ENCODE measurements around the gene DLG2. TPM values are rescaled to one million over a fixed set of nuclear protein-coding genes. Genes with fewer than 3 reads are reported as not detected.

The DLG2 gene
- total and polyA plus RNA-seq, 9 of the 15 experiments (the other 6 are each of a cell fraction or from before 2014, with no cell fraction given): 0.52 to 1.6 (median 0.95) TPM

DNA sequence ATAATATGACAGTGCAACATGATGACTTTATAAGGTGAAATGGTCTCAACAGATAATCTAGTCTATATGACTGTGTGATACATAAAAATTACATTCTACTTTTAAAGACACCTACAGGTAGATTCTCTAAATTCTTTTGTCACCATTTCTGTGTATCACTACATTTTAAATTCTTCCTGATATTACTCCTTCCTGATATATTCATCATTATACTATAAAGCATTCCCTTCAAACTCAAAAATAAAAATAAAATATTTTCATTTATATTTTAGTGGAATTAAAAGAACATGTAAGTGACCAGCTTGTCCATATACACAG, 1062.3 kb downstream of the DLG2 start:
- Histone ChIP-seq H3K9me1 (ENCODE audit: control insufficient read depth, insufficient read depth, low read length) (no peaks in the 10 kb centered on the region), H4K20me1 (replicated peaks; ENCODE audit: control insufficient read depth, insufficient read depth, low read length) (no peaks in the 10 kb centered on the region), H3K9me3 (replicated peaks; ENCODE audit: control insufficient read depth, insufficient read depth, low read depth, low read length) (no peaks in the 10 kb centered on the region), H3K79me2 (ENCODE audit: control insufficient read depth, insufficient read depth, low read length) (no peaks in the 10 kb centered on the region), H3K4me2 (ENCODE audit: insufficient read depth, low read length) (no peak overlapping the region), H3K27ac (ENCODE audit: extremely low read depth, low read depth, low read length) (no peak overlapping the region), H2AFZ (ENCODE audit: low read depth, low read length) (no peak overlapping the region), H3K4me1 (replicated peaks in 1 of 2; ENCODE audit: control insufficient read depth in 2 of 2, insufficient read depth in 2 of 2, low read length in 2 of 2) (no peaks in the 10 kb centered on the region), H3K36me3 (ENCODE audit: control insufficient read depth, insufficient read depth, low read length) (no peaks in the 10 kb centered on the region), H3K27me3 (ENCODE audit: control insufficient read depth in 2 of 2, insufficient read depth in 2 of 2, low read length in 2 of 2) (no peaks in the 10 kb centered on the region), H3K9ac (ENCODE audit: insufficient read depth in 1 of 2, low read depth in 2 of 2, low read length in 2 of 2) (no peak overlapping the region), H3K4me3 (no peak overlapping the region)
- FAIRE-seq (no peak), DNase-seq (ENCODE audit: extremely low read depth in 1 of 4, low spot score in 3 of 4) (no peak), ATAC-seq (no peak)
- BruUV-seq (replicated peaks): no TSS peak
- in situ Hi-C loops (cut with MboI) (loop anchor here (25.0 kb wide), 1 partner anchor 728 kb away; no protein-coding TSS in a partner anchor), intact Hi-C loops (cut with micrococcal nuclease) (loop anchor here (1.0 to 10.0 kb wide), 3 partner anchors 180 to 737 kb away; no protein-coding TSS in a partner anchor)
- CTCF ChIA-PET (ENCODE audit: low intra/inter-chr PET ratio): no interaction called here
- POLR2A ChIA-PET: interaction anchor here (0.7 kb wide), 1 partner anchor 14 kb away, joined by 3 read pairs; no protein-coding TSS in a partner anchor
- TF ChIP-seq, protein P1, sequence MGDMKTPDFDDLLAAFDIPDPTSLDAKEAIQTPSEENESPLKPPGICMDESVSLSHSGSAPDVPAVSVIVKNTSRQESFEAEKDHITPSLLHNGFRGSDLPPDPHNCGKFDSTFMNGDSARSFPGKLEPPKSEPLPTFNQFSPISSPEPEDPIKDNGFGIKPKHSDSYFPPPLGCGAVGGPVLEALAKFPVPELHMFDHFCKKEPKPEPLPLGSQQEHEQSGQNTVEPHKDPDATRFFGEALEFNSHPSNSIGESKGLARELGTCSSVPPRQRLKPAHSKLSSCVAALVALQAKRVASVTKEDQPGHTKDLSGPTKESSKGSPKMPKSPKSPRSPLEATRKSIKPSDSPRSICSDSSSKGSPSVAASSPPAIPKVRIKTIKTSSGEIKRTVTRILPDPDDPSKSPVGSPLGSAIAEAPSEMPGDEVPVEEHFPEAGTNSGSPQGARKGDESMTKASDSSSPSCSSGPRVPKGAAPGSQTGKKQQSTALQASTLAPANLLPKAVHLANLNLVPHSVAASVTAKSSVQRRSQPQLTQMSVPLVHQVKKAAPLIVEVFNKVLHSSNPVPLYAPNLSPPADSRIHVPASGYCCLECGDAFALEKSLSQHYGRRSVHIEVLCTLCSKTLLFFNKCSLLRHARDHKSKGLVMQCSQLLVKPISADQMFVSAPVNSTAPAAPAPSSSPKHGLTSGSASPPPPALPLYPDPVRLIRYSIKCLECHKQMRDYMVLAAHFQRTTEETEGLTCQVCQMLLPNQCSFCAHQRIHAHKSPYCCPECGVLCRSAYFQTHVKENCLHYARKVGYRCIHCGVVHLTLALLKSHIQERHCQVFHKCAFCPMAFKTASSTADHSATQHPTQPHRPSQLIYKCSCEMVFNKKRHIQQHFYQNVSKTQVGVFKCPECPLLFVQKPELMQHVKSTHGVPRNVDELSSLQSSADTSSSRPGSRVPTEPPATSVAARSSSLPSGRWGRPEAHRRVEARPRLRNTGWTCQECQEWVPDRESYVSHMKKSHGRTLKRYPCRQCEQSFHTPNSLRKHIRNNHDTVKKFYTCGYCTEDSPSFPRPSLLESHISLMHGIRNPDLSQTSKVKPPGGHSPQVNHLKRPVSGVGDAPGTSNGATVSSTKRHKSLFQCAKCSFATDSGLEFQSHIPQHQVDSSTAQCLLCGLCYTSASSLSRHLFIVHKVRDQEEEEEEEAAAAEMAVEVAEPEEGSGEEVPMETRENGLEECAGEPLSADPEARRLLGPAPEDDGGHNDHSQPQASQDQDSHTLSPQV (IDR thresholded peaks at IDR 0.05): no peak
- TF ChIP-seq, protein P2, sequence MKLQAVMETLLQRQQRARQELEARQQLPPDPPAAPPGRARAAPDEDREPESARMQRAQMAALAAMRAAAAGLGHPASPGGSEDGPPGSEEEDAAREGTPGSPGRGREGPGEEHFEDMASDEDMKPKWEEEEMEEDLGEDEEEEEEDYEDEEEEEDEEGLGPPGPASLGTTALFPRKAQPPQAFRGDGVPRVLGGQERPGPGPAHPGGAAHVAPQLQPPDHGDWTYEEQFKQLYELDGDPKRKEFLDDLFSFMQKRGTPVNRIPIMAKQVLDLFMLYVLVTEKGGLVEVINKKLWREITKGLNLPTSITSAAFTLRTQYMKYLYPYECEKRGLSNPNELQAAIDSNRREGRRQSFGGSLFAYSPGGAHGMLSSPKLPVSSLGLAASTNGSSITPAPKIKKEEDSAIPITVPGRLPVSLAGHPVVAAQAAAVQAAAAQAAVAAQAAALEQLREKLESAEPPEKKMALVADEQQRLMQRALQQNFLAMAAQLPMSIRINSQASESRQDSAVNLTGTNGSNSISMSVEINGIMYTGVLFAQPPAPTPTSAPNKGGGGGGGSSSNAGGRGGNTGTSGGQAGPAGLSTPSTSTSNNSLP (IDR thresholded peaks at IDR 0.05; ENCODE audit: borderline replicate concordance, low read depth, low read length): no peak
- TF ChIP-seq CCNT2 (IDR thresholded peaks at IDR 0.05; ENCODE audit: borderline replicate concordance, extremely low read depth, insufficient read length, low read depth, low read length) (no peak), TRIM24 (IDR thresholded peaks at IDR 0.05) (no peak), CBX1 (IDR thresholded peaks at IDR 0.05; ENCODE audit: low read depth) (no peak), ZNF23 (CRISPR knock-in tag; IDR thresholded peaks at IDR 0.05) (no peak), MAFF (IDR thresholded peaks at IDR 0.05; ENCODE audit: low read length) (no peak), EGR1 (conservative IDR thresholded peaks at IDR 0.05) (no peak), SIN3B (IDR thresholded peaks at IDR 0.05; ENCODE audit: low read depth) (no peak), ETV5 (CRISPR knock-in tag; IDR thresholded peaks at IDR 0.05; ENCODE audit: low read depth) (no peak), ATF1 (CRISPR knock-in tag; IDR thresholded peaks at IDR 0.05) (no peak), ATF1 (tag; IDR thresholded peaks at IDR 0.05) (no peak), FOXK2 (conservative IDR thresholded peaks at IDR 0.05 in 1 of 2, IDR thresholded peaks at IDR 0.05 in 1 of 2; ENCODE audit: low read depth in 2 of 2) (no peak)
- TF ChIP-seq, protein P3, sequence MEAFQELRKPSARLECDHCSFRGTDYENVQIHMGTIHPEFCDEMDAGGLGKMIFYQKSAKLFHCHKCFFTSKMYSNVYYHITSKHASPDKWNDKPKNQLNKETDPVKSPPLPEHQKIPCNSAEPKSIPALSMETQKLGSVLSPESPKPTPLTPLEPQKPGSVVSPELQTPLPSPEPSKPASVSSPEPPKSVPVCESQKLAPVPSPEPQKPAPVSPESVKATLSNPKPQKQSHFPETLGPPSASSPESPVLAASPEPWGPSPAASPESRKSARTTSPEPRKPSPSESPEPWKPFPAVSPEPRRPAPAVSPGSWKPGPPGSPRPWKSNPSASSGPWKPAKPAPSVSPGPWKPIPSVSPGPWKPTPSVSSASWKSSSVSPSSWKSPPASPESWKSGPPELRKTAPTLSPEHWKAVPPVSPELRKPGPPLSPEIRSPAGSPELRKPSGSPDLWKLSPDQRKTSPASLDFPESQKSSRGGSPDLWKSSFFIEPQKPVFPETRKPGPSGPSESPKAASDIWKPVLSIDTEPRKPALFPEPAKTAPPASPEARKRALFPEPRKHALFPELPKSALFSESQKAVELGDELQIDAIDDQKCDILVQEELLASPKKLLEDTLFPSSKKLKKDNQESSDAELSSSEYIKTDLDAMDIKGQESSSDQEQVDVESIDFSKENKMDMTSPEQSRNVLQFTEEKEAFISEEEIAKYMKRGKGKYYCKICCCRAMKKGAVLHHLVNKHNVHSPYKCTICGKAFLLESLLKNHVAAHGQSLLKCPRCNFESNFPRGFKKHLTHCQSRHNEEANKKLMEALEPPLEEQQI (IDR thresholded peaks at IDR 0.05): no peak
- TF ChIP-seq, protein P4, sequence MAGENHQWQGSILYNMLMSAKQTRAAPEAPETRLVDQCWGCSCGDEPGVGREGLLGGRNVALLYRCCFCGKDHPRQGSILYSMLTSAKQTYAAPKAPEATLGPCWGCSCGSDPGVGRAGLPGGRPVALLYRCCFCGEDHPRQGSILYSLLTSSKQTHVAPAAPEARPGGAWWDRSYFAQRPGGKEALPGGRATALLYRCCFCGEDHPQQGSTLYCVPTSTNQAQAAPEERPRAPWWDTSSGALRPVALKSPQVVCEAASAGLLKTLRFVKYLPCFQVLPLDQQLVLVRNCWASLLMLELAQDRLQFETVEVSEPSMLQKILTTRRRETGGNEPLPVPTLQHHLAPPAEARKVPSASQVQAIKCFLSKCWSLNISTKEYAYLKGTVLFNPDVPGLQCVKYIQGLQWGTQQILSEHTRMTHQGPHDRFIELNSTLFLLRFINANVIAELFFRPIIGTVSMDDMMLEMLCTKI (IDR thresholded peaks at IDR 0.05; ENCODE audit: partially characterized antibody): no peak

Data from K562 (cell line).